HG03432 (cell line): Measurements from ENCODE around the gene ZBTB22.
A peak's percentile ranks its signal among the peaks of the same experiment; 100 is the strongest.
"Not testable (repeated sequence)": the region's sequence is repeated elsewhere in the genome, so short reads cannot be mapped to it uniquely, and the experiment has no call there.

Source experiments
- ATAC-seq: cut with Tn5 transposase; IDR thresholded peaks from one replicate; pipeline ENCODE4 v1.9.1; 2021; ENCODE audit warnings: mild to moderate bottlenecking, moderate library complexity; ENCODE audit not compliant: unreplicated experiment

Gene ZBTB22

DNA sequence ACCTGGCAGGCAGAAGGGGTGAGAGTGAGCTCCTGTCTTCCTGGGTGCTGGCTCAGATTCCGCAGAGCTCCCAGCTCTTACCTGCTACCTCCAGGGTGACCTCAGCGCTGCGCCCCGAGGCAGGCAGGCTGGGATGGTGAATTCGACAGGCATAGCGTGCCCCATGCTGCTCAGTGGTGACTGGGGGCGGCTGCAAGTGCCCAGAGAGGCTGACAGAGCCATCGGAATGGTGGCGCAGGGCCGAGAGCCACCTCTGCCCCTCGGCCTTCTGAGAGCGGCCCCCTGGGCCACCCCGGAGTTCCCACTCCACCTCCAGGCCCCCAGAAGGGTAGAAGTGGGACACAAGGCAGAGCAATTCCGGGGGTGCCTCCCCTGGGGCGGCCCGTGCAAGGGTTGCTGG, 13.3 kb downstream of the ZBTB22 start:
- ATAC-seq: no peak

DNA sequence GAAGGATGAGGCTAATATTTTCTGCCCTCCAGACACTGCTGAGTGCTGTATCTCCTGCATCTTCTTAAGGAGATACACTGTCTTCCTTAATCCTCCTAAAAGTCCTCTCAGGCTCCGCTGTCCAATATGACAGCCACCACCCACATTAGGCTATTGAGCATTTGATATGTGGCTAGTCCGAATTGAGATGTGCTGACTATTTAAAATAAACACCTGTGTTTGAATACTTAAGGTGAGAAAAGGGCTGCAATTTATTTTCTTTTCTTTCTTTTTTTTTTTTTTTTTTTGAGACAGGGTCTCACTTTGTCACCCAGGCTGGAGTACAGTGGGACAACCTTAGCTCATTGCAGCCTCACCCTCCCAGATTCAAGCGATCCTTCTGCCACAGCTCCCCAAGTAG, 15.7 kb downstream of the ZBTB22 start:
- no peak for ATAC-seq

DNA sequence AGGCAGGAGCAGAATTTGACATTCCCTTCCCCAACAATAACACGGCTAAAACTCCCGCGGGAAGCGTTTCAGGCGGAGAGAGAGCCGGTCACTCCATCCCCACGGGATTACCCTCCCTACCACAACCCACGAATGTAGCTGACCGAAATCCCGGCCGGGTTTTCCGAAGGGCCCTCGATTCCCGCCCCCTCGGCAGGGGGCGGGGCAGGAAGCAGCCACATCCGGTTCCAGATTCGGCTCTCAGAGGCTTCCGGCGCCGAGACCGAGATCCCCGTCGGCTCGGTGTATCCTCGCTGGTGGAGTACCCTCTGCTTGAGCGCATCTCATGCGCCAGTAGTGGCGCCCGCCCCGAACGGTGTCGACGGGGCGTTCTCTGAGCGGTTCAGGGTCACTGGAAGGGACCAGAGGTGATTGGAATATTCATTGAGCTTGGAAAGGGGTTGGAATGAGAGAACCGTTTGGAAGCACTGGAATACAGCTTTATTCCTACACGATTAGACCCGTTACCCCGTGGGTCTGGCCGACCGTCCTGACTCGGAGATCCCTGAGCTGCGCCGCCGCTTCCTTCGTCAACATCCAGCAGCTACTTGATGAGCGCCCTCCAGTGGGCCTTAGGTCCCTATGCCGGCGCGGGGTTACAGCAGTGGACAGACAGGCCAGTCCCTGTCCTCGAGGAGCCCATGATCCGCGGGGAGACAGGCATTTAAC, 18.2 kb downstream of the ZBTB22 start:
- ATAC-seq: peak; percentile 71

DNA sequence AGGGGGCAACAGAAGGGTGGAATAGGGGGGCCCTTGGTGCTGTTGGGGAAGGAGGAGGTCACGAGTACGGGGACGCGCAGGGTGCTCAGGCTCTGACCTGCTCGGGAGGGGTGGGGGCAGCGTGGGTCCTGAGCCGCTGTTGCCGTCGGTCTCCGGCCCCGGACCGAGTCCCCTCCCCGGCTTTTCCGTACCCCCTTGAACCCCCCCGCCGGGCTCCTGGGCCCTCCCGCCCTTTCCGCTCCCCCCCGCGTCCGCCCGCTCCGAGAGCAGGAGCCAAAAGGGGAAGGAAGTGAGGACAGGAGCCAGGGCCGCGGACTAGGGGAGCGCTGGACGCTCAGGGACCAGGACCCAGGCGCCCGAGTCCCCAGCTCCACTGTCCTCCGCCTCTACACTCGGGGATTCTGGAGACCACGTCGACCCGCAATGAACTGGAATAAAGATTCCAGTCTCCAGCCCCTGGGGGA, 18.7 kb downstream of the ZBTB22 start, which contains the start of gene RGL2:
TSS of gene RGL2 (minus strand) at position 170 of the 464 bp plus-strand sequence. CDS start 332 bp downstream, outside the sequence.
- peak; percentile 28 for ATAC-seq

DNA sequence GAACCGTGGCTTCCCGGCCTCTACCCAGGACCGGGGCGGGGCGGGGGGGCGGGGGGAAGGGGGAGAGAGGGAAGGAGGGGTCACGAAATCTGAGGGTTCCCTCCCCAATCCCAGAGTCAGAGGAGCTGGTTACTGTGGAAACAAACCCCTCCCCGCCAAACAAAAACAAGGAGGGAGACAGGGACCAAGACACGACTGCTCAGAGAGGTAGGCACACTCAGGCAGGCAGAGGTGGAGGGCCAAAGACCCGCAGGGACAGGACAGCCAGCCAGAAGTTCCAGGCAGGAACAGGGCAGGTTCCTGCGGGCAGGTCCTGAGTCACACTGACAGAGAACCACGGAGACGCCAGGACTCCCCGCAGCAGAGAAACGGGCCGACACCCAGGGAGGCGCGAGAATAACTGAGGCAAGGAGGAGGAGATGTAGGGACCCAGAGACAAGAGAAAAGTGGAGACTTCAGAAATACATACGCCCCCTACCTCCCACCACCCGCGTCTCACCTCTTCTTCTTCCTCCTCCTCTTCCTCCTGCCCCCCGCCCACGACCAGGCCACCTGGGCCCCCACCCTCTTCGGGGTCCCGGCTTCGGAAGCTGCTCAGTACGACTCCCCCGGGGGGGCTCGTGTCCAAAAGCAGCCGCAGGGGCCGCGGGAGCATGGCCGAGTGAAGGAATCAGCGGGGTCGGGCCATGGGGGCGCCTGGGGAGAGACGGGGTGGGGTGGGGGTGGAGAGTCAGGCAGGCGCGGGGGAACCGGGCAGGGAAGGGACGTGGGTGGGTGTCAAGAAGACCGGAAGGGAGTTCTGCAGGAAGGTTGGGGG, 19.4 kb downstream of the ZBTB22 start:
- ATAC-seq: no peak

DNA sequence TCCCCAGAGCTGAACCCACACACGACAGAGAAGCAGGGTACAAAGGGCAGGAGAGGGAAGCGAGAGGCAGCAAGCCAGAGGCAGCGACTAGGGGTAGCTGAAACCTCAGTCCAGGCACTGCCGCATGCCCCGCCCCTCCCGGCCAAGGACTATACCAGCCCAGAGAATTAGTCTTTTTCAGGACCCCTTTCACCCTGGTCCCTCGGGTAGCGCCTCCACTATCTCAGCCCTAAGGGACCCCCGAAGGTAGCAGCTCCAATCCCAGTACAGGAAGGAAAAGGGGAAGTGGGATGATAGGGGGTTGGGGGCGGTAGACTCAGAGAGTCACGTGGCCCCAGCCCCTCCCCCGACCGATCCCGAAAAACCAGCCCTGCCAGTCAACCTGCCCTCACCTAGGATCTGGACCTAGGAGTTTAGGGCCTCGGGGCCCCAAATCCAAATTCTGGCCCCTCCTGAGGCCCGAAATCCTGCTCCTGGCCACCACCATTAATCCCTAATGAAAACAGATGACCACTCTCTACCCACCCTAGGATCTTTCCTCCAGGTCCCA, 20.1 kb downstream of the ZBTB22 start:
- no peak for ATAC-seq

DNA sequence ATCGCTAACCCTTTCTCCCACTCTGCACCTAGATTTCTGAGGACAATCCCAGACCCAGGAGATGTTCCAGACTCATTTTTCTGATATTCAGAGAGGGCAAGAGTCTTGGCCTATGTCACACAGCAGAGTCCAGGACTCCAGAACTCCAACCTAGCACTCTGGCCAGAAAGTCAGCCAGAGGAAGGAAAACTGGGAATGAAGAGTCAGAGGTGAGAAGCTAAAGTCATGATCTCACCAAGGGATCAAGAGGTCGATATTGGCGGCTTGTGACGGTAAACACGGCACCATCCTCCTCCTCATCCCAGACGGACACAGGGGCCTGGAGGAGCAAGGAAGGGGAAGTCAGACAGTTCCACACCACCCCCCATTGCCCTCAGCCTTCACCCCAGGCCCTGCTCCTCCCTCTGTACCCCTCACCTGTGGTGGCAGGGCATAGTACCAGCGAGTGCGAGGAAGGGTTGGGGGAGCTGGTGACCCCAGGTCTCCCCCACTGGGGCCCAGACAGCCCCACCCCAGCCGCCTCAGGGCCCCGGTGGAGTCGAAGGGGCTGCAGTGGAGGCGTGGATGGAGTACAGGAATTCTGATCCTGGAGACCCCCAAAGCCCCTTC, 20.6 kb downstream of the ZBTB22 start:
- no peak for ATAC-seq

DNA sequence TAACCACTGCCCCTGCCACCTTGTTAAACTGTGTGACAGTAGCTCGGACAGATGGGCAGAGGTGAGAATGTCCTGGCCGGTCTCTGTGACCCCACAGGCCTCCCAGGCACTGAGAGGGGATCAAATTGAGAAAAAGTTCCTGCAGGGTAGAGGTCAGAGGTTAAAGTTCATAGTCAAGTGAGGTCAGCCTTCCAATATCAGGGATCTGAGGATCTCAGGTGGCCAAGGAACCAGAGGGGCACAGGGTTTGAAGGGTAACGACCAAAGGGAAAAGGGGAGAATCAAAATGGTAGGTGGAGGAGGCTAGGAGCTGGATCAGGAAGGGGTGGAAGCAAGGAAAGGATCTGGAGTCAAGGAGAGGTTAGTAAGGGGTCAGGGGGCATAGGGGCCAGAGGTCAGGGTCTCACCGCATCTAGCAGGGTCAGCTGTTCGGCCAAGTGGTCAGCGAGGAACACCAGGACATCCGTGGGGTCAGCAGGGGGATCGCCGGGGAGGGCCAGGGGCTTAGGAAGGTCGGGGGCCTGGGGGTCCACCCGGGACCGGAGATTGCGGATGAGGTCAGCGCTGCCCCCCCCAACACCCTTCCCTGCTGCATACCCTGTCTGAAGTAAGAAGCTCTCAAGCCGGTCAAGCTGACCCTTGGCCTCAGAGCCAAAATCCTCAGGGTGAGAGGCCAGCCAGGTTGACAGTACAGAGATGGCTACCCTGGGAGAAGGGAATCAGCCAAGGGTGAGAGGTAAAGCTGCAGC, 21.7 kb downstream of the ZBTB22 start:
- ATAC-seq: no peak

DNA sequence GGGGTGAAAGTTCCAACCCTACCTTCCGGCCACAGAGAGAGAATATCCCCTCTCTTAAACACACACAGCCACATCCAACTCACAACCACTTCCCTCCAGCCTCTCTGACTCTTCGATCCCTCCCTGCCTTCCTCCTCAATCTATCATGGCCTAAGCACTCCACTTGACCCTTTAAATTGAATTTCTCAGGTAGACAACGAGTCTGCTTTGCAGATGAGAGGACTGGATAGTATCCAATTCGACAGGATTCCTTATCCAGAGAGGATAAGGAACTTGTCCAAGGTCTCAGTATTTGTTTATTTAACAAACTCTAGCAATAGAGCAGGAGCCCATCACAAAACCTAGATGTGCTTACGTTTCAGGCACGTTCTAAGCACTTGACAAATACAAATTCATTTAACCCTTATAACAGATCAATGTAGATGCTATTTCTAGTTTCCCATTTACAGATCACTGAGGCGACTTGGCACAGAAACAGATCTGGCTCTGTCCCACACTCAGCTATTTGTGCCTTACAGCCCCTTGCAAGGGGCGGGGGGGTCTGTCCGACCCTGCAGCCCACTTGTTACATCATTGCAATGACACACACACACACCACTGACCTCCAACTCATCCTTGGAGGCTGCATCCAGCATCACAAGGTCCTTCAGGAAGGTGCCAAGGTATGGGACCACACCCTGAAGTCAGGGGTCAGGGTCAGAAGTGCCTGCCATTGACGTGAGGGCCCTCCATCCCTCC, 23.3 kb downstream of the ZBTB22 start:
- ATAC-seq: no peak

DNA sequence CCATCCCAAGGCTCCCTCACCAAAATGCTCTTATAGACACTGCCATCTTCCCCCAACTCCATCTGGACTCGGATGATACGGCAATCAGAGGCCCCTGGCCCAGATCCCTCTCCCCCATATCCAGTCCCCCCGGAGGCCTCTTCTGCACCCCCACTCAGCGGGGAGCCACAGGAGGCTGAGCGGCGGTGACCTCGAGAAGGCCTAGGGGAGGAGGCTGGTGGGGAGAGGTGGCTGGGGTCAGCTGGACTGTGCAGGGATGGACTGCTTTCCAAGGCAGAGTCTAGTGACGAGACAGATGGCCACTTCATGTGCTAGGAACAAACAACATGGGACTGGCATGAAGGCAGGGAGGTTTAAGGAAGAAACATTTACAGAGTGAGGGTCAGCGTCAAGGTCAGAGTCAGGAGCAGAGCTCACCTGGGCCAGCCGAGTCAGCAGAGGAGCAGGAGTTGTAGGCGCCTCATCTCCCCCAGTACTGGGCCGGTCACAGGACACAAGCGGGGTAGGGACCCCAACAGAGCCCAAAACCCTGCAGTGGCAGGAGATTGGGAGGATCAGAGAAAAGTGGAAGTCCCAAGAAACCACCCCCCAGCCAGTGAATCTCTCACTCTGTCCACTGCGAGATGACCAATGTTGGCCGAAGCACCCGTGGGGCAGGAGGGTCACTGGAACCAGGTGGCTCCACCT, 24.4 kb downstream of the ZBTB22 start:
- no peak for ATAC-seq

DNA sequence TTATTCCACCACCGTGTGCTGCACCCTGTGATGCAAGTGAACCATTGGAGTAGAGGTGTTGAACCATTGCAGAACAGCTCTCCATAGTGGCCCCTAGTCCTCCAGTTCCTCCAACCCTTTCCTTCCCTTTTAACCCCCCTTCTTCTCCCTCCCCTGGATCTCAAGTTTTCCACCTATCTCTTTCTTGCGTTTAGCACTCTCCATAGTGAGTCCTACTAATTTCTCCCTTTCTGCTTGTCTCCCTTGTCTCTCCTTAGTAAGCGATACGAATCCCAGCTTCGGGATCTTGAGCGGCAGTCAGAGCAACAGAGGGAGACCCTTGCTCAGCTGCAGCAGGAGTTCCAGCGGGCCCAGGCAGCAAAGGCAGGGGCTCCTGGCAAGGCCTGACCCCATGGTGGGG, 27.1 kb downstream of the ZBTB22 start:
- ATAC-seq: no peak

DNA sequence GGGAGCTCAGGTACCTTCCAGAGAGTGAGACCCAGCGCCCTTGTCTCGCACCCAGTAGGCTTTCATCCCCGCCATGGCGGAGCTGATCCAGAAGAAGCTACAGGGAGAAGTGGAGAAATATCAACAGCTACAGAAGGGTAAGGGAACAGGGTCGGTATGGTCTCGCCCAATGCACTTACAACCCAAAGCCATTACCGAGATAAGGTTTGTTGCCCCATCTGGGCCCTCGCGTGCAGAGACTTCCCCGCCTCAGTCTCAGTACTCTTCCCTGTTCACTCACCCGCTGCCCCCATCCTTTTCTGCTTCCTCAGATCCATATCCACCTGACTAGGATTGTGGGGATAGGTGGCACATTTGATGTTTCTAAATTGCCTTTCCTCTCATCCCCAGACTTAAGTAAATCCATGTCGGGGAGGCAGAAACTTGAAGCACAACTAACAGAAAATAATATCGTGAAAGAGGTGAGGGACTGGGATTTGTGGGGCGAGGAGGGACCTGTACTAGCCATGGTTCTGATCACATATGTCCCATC, 27.7 kb downstream of the ZBTB22 start:
- no peak for ATAC-seq

DNA sequence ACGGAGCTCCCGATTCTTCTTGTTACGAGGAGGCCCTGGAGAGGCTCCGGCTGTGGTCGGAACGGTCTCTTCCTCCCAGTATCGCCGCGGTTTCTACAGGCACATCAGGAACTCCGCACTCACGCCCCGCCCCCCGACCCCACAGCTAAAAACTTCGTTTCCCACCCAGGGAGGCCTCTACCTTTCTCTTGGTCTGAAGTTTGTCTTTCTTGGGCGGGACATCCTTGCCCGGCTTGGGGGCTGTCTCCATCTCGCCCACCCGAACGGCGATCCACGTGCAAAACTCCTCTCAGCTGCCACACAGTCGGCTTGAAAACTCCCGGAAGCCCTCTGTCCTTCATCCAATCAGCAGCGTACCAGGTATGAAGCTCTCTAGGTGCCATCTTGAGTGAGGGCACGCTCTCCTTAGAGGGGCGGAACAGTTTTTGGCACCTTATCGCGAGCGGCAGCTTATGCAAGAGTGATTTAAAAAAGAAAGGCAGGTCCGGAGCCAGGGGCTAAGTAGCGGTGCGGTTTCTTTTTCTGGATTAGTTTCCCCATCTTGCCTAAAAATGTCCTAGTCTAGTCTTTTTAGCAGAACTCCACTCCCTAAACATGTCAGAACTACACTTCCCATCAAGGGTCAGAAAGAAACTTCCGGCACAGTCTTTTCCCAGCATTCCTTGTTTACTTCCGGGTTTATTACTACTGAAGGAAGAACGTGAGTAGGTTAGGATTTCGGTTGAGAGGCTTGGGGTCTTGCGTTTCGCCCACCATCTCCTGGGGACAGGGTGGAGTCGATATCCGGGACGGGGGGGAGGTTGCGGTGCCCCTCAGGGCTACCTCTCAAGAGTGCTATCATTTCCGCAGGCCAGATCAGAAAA, 28.4 kb downstream of the ZBTB22 start, which contains the start of the genes PFDN6 and WDR46:
TSS of gene PFDN6 (plus strand) at position 681 of the 863 bp plus-strand sequence. CDS start 256 bp downstream, outside the sequence.
TSS of gene WDR46 (minus strand) at position 319 of the 863 bp plus-strand sequence. CDS start at position 250, 69 bp downstream.
- peak; percentile 84 for ATAC-seq

DNA sequence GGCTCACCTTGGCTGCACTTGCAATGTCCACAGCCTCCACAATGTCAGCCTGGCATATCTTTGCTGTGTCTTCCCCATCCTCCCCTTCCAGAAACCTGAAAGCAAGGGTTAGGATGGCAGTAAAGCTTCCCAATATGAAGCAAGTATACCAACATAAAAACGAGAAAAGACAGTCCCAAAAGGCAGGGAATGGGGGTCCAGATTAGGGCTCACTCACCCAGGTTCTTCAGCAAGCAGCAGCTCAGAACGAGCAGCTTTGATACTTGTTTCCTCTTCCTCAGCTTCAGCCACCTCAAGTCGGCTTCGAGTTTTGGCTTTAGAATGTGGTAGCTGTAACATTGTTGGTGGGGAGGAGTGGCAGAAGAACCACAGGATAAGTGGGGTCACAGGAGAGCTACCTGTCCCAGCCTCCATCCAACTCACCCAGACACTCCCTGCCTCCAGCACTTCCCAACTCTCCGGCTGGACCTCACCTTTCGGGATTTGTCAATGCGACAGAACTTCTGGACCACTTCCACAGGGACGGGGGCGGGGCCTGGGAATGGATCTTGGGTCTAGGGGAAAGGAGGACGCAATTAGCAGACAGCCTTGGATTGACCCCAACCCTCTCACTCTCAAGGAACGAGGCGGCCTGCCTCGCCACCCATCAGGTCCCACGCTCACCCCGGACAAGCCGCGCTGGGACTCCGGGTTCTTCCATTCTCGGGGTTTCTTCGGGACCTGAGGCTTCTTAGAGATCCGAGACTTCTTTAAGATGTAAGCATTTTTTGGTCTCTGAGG, 29.2 kb downstream of the ZBTB22 start:
- ATAC-seq: no peak

DNA sequence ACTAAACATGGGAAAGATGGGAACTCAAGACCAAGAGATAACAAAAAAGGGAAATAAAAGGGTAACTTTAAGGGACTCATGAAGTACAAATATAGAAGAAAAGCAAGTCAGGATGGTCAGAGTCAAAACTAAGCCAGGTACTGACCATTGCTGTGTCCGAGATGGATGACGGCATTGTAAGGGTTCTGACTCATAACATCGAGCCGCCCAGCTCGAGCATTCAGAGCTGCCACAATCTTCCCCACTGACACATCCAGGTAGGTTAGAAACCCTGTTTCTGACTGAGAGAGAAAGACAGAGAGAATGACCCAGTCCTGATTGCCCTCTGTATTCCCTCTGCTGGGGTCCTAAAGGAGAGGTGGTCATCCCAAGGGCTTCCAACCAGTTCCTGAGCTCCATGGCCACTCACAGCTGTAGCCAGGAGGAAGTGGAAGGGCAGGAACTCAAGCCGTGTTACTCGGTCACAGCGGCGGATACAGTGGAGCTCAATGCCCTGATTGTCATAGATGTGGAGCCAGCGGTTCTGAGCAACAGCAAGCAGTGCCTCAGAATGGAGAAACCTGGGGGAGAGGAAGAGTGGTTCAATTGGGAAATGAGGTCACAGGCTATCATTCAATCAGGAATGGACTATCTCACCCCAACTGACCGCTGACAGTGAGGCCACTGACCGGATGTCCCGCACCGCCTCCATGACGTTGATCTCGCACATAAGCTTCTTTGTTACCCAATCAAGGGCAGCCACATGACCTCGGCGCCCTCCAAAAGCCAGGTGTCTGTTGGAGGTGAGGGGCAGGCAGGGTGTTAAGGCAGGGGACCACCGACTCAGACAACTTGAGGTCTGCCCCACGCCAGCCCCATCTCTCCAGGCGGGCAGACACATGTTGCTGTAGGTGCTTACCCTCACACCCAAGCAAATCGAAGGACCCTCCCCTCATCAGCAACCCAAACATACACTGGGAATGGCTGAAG, 30.3 kb downstream of the ZBTB22 start:
- ATAC-seq: no peak

DNA sequence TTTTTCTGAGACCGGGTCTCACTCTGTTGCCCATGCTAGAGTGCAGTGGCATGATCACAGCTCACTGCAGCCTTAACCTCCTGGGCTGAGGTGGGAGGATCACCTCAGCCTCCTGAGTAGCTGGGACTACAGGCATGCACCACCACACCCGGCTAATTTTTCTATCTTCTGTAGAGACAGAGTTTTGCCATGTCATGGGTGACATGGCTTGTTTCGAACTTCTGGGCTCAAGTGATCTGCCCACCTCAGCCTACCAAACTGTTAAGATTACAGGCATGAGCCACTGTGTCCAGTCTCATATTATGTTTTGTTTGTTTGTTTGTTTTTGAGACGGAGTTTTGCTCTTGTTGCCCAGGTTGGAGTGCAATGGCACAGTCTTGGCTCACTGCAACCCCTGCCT, 32.3 kb downstream of the ZBTB22 start:
- not testable (repeated sequence) for ATAC-seq
